ENCODE measurements around the gene RAB7A.

DNA sequence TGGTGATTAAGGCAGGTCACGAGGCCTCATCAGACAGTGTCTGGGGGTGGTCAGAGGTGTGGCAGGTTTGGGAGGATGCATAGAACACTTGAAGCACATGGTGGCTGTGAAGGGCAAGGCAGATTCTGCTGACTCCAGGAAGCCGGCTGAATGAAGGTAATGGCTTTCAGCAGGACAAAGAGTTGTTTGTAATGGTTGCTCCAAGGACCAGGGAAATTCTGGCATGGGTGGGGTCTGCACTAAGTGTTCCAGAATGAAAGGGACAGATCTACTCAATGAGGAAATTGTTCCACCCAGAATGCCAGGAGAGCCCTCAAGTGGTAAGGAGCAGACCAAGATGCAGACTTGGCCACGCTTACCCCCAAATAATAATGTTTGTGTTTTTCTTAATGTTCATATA, 82.7 kb downstream of the RAB7A start:
- TF ChIP-seq POLR2A (IDR thresholded peaks at IDR 0.05): no peak
- TF ChIP-seq, protein P1, sequence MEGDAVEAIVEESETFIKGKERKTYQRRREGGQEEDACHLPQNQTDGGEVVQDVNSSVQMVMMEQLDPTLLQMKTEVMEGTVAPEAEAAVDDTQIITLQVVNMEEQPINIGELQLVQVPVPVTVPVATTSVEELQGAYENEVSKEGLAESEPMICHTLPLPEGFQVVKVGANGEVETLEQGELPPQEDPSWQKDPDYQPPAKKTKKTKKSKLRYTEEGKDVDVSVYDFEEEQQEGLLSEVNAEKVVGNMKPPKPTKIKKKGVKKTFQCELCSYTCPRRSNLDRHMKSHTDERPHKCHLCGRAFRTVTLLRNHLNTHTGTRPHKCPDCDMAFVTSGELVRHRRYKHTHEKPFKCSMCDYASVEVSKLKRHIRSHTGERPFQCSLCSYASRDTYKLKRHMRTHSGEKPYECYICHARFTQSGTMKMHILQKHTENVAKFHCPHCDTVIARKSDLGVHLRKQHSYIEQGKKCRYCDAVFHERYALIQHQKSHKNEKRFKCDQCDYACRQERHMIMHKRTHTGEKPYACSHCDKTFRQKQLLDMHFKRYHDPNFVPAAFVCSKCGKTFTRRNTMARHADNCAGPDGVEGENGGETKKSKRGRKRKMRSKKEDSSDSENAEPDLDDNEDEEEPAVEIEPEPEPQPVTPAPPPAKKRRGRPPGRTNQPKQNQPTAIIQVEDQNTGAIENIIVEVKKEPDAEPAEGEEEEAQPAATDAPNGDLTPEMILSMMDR (IDR thresholded peaks at IDR 0.05): no peak
